ENCODE data around the gene THBS1.

- no peak for TF ChIP-seq CTCF (IDR thresholded peaks at IDR 0.05; ENCODE audit: insufficient read depth, low read length)
- no peak for TF ChIP-seq POLR2AphosphoS5 (IDR thresholded peaks at IDR 0.05; ENCODE audit: low read depth)
- TF ChIP-seq, protein P1, sequence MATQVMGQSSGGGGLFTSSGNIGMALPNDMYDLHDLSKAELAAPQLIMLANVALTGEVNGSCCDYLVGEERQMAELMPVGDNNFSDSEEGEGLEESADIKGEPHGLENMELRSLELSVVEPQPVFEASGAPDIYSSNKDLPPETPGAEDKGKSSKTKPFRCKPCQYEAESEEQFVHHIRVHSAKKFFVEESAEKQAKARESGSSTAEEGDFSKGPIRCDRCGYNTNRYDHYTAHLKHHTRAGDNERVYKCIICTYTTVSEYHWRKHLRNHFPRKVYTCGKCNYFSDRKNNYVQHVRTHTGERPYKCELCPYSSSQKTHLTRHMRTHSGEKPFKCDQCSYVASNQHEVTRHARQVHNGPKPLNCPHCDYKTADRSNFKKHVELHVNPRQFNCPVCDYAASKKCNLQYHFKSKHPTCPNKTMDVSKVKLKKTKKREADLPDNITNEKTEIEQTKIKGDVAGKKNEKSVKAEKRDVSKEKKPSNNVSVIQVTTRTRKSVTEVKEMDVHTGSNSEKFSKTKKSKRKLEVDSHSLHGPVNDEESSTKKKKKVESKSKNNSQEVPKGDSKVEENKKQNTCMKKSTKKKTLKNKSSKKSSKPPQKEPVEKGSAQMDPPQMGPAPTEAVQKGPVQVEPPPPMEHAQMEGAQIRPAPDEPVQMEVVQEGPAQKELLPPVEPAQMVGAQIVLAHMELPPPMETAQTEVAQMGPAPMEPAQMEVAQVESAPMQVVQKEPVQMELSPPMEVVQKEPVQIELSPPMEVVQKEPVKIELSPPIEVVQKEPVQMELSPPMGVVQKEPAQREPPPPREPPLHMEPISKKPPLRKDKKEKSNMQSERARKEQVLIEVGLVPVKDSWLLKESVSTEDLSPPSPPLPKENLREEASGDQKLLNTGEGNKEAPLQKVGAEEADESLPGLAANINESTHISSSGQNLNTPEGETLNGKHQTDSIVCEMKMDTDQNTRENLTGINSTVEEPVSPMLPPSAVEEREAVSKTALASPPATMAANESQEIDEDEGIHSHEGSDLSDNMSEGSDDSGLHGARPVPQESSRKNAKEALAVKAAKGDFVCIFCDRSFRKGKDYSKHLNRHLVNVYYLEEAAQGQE (IDR thresholded peaks at IDR 0.05; ENCODE audit: insufficient replicate concordance, low read depth), result no peak
- TF ChIP-seq SPI1 (IDR thresholded peaks at IDR 0.05; ENCODE audit: borderline replicate concordance, low read depth), result no peak
- no peak for TF ChIP-seq GABPA (IDR thresholded peaks at IDR 0.05; ENCODE audit: low read depth)
Observed at GRCh38 chr15:39599871-39600270, 19.0 kb downstream of the THBS1 start.

Measured in HL-60 (cell line).